ENCODE data around the gene GALNT17.

The GALNT17 gene

GRCh38 chr7:71504697-71505441 lies 372.9 kb downstream of the GALNT17 start:
- DNase-seq (ENCODE audit: low read depth), result no peak

GRCh38 chr7:71506822-71507221 lies 374.9 kb downstream of the GALNT17 start:
- no peak for DNase-seq (ENCODE audit: low read depth)

GRCh38 chr7:71507680-71508602 lies 376.0 kb downstream of the GALNT17 start:
- DNase-seq (ENCODE audit: low read depth), result no peak

- no peak for DNase-seq (ENCODE audit: low read depth)
These were observed 377.4 kb downstream of the GALNT17 start for GRCh38 chr7:71509381-71509780.

- no peak for DNase-seq (ENCODE audit: low read depth)
These were observed 379.4 kb downstream of the GALNT17 start for GRCh38 chr7:71511361-71511807.

GRCh38 chr7:71517940-71518699 lies 386.2 kb downstream of the GALNT17 start:
- DNase-seq (ENCODE audit: low read depth), result no peak

- DNase-seq (ENCODE audit: low read depth), result no peak
These were observed 386.9 kb downstream of the GALNT17 start for GRCh38 chr7:71518880-71519279.

GRCh38 chr7:71521506-71521905 lies 389.6 kb downstream of the GALNT17 start:
- no peak for DNase-seq (ENCODE audit: low read depth)

GRCh38 chr7:71526106-71526505 lies 394.2 kb downstream of the GALNT17 start:
- no peak for DNase-seq (ENCODE audit: low read depth)

GRCh38 chr7:71527213-71527612 lies 395.3 kb downstream of the GALNT17 start:
- no peak for DNase-seq (ENCODE audit: low read depth)

- no peak for DNase-seq (ENCODE audit: low read depth)
These were observed 403.7 kb downstream of the GALNT17 start for GRCh38 chr7:71535616-71536015.

- DNase-seq (ENCODE audit: low read depth), result no peak
These were observed 406.3 kb downstream of the GALNT17 start for GRCh38 chr7:71538210-71538609.

- no peak for DNase-seq (ENCODE audit: low read depth)
These were observed 407.7 kb downstream of the GALNT17 start for GRCh38 chr7:71539615-71540014.

GRCh38 chr7:71541707-71542353 lies 409.9 kb downstream of the GALNT17 start:
- no peak for DNase-seq (ENCODE audit: low read depth)

GRCh38 chr7:71543396-71543795 lies 411.5 kb downstream of the GALNT17 start:
- DNase-seq (ENCODE audit: low read depth), result no peak

- DNase-seq (ENCODE audit: low read depth), result no peak
These were observed 412.9 kb downstream of the GALNT17 start for GRCh38 chr7:71544816-71545215.

- no peak for DNase-seq (ENCODE audit: low read depth)
These were observed 415.5 kb downstream of the GALNT17 start for GRCh38 chr7:71547426-71547825.

GRCh38 chr7:71548746-71549145 lies 416.8 kb downstream of the GALNT17 start:
- no peak for DNase-seq (ENCODE audit: low read depth)

- no peak for DNase-seq (ENCODE audit: low read depth)
These were observed 421.4 kb downstream of the GALNT17 start for GRCh38 chr7:71553306-71553705.

GRCh38 chr7:71555758-71556157 lies 423.8 kb downstream of the GALNT17 start:
- DNase-seq (ENCODE audit: low read depth), result no peak

GRCh38 chr7:71558806-71559613 lies 427.1 kb downstream of the GALNT17 start:
- no peak for DNase-seq (ENCODE audit: low read depth)
